ENCODE results near the gene DYNLL2. TPM values are rescaled to one million over a fixed set of nuclear protein-coding genes. Genes with fewer than 3 reads are reported as not detected.

The DYNLL2 gene
- polyA plus RNA-seq, 1 experiment, result 13.1 TPM

GRCh38 chr17:58046239-58047094 lies 36.8 kb upstream of the DYNLL2 start:
- POLR2A ChIA-PET, result no interaction called here
- Histone ChIP-seq H3K27me3 (ENCODE audit: control insufficient read depth, insufficient read depth, low read length) (peaks cover 13% of the 10 kb centered on the region; the same call in 1 of the 2 replicates), H3K4me3 (ENCODE audit: low read depth, low read length) (no peak overlapping the region), H3K36me3 (ENCODE audit: control insufficient read depth, insufficient read depth, low read length) (no peaks in the 10 kb centered on the region)
- CTCF ChIA-PET, result no interaction called here
- TF ChIP-seq CTCF (IDR thresholded peaks at IDR 0.05; ENCODE audit: insufficient read depth, low read depth, low read length), result no peak
- no peak for DNase-seq (ENCODE audit: low read depth)

GRCh38 chr17:58047376-58048150 lies 35.7 kb upstream of the DYNLL2 start:
- CTCF ChIA-PET, result interaction anchor here (0.7 kb wide), 1 partner anchor 21 kb away, joined by 3 read pairs; no protein-coding TSS in a partner anchor
- POLR2A ChIA-PET, result interaction anchor here (0.6 kb wide), 1 partner anchor 35 kb away, joined by 5 read pairs; the partner anchor contains the start of gene DYNLL2
- DNase-seq (ENCODE audit: low read depth), result no peak
- no peak overlapping the region for H3K4me3 ChIP-seq (ENCODE audit: low read depth, low read length)
- peaks cover 13% of the 10 kb centered on the region; the same call in 1 of the 2 replicates for H3K27me3 ChIP-seq (ENCODE audit: control insufficient read depth, insufficient read depth, low read length)
- no peaks in the 10 kb centered on the region for H3K36me3 ChIP-seq (ENCODE audit: control insufficient read depth, insufficient read depth, low read length)
- no peak for TF ChIP-seq CTCF (IDR thresholded peaks at IDR 0.05; ENCODE audit: insufficient read depth, low read depth, low read length)

- no peaks in the 10 kb centered on the region for H3K36me3 ChIP-seq (ENCODE audit: control insufficient read depth, insufficient read depth, low read length)
- H3K27me3 ChIP-seq (ENCODE audit: control insufficient read depth, insufficient read depth, low read length), result peaks cover 12% of the 10 kb centered on the region; the same call in 1 of the 2 replicates
- no peak overlapping the region for H3K4me3 ChIP-seq (ENCODE audit: low read depth, low read length)
- TF ChIP-seq CTCF (IDR thresholded peaks at IDR 0.05; ENCODE audit: insufficient read depth, low read depth, low read length), result no peak
- DNase-seq (ENCODE audit: low read depth), result no peak
- POLR2A ChIA-PET, result no interaction called here
- CTCF ChIA-PET, result interaction anchor here (1.3 kb wide), 1 partner anchor 11 kb away, joined by 3 read pairs; no protein-coding TSS in a partner anchor
Observed at GRCh38 chr17:58049533-58049932, 33.7 kb upstream of the DYNLL2 start.

GRCh38 chr17:58050966-58051365 lies 32.3 kb upstream of the DYNLL2 start:
- no peak for TF ChIP-seq CTCF (IDR thresholded peaks at IDR 0.05; ENCODE audit: insufficient read depth, low read depth, low read length)
- no peak for DNase-seq (ENCODE audit: low read depth)
- ChIA-PET CTCF (interaction anchor here (1.3 kb wide), 1 partner anchor 10 kb away, joined by 3 read pairs; no protein-coding TSS in a partner anchor), POLR2A (no interaction called here)
- Histone ChIP-seq H3K4me3 (ENCODE audit: low read depth, low read length) (no peak overlapping the region), H3K36me3 (ENCODE audit: control insufficient read depth, insufficient read depth, low read length) (no peaks in the 10 kb centered on the region), H3K27me3 (ENCODE audit: control insufficient read depth, insufficient read depth, low read length) (peaks cover 12% of the 10 kb centered on the region; the same call in 1 of the 2 replicates)

- ChIA-PET POLR2A (no interaction called here), CTCF (no interaction called here)
Observed at GRCh38 chr17:58051468-58051867, 31.8 kb upstream of the DYNLL2 start.

More at GRCh38 chr17:58051468-58051867, 31.8 kb upstream of the DYNLL2 start:
- H3K36me3 ChIP-seq (ENCODE audit: control insufficient read depth, insufficient read depth, low read length), result no peaks in the 10 kb centered on the region
- H3K4me3 ChIP-seq (ENCODE audit: low read depth, low read length), result no peak overlapping the region
- TF ChIP-seq CTCF (IDR thresholded peaks at IDR 0.05; ENCODE audit: insufficient read depth, low read depth, low read length), result no peak
- DNase-seq (ENCODE audit: low read depth), result no peak
- peaks cover 8% of the 10 kb centered on the region; the same call in 1 of the 2 replicates for H3K27me3 ChIP-seq (ENCODE audit: control insufficient read depth, insufficient read depth, low read length)

Data from BJ (cell line).